Stimulated activated CD4-positive, alpha-beta T cell treated with anti-CD3 and anti-CD28 coated beads, Interleukin-12 subunit alpha, Interleukin-12 subunit beta, amount 100 ng/mL, for 4 hours (primary cell): ENCODE measurements around the gene SHISA6.
"Not testable (repeated sequence)": the region's sequence is repeated elsewhere in the genome, so short reads cannot be mapped to it uniquely, and the experiment has no call there.

Experiments
- DNase-seq: peaks from one replicate; pipeline ENCODE4 v3.0.0-alpha.2; 2020

The SHISA6 gene

DNA sequence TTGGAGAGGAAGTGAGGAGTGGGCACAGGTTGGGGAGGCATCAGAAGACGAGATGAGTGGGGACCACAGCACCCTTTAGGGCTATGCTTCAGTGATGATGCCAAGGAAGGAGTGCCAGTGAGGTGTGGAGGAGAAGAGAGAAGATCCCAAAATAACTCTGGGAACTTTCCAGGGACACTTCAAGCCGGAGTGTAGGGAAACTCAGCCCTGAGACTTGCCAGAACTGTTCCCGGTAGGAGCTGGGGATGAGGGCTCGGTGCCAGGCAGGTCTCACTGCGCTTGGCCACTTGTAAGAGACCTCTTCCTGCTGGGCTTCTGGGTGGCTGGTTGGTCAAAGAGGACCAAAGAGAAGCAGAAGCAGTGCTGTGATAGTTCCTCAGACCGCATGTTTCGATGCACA, 63.6 kb downstream of the SHISA6 start:
- DNase-seq: no peak

DNA sequence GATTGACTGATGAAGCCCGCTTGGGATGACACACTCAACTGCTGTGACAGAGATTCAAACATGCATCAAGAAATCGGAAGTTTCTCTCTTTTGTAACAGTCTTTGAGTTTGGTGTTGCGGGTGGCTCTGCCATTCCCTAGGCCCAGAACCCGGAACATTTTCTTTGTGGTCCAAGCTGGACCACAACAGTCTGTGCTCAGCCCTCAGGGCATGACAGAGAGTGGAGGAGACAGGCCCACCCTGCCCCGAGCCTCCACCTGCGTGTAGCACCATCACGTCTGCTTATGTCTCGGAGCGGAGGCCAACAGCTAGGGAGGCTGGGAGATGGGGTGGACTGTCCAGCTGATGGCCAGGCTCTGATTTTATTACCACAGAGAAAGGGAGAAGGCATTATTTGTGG, 64.5 kb downstream of the SHISA6 start:
- no peak for DNase-seq

DNA sequence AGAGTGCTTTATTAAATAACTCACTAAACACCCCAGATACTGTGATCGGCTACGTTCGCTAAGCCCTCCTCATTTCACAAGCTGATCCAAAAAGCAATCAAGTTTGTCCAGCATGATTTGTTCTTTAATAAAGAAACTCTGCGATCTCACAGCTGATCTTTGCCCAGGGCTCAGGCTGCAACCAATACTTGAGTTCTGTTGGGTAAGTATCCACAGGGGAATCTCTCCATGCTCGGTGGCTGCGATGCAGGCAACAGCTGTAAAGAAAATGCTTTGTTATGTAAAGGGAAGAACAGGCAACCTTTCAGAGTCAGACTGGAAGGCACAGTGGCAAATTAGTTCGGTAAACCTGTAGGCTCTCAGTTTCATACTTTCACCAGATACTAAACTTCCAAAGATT, 67.5 kb downstream of the SHISA6 start:
- DNase-seq: no peak

DNA sequence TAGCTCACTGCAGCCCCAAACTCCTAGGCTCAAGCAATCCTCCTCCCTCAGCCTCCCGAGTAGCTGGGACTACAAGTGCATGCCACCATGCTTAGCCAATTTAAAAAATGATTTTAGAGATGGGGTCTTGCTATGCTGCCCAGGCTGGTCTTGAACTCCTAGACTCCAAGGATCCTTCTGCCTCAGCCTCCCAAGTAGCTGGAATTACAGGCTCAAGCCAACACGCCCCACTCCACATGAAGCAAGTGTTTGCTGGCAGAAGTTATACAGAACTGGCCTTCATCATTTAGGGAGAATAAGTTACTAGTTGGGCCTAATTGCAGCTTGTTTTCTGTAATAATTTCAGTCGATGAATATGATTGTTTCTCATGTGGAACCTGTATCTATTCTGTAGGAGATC, 68.0 kb downstream of the SHISA6 start:
- DNase-seq: no peak

DNA sequence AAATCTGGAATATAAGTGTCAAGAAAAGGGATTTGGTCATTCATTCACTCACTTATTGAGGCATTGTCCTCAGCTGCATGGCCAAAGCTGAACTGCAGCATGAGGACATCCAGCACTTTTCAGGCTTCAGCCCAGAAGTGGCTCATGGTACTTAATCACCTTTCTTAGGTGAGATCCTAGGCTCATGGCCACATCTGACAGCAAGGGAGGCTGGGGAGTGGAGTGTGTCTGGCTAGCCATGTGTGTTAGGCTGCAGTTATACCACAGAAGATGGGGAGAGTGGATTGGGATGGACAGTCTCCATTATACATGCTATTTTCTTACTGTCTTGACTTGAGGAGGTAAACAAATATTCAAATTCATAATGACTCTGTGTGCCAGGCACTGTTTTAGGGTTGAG, 68.8 kb downstream of the SHISA6 start:
- DNase-seq: no peak

DNA sequence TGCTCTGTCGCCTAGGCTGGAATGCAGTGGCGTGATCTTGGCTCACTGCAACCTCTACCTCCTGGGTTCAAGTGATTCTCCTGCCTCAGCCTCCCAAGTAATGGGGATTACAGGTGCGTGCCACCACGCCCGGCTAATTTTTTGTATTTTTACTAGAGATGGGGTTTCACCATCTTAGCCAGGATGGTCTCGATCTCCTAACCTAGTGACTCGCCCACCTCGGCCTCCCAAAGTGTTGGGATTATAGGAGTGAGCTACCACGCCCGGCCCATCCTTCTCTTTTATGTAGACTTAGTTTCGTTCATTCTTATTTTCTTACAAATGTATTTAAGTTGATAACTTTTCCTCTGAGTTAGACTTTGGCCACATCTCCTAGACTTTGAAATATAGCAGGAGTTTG, 75.4 kb downstream of the SHISA6 start:
- not testable (repeated sequence) for DNase-seq

DNA sequence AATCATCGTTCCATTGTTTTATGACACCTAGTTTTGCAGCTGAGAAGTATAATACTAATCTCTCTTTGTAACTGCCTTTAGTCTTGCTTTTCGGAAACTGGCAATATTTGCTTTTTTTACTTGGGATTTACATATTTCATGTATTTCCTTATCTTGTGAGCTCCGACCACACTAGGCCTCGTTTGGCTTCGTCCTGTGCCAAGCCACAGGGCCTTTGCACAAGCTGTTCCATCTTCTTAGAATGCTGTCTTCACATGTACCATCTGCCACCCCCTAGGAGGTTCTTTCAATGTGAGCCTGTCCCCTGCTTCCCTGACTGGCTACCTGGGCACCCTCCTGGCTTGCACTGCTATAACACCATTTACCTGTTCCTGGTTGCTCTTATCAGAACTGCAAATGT, 77.2 kb downstream of the SHISA6 start:
- no peak for DNase-seq

DNA sequence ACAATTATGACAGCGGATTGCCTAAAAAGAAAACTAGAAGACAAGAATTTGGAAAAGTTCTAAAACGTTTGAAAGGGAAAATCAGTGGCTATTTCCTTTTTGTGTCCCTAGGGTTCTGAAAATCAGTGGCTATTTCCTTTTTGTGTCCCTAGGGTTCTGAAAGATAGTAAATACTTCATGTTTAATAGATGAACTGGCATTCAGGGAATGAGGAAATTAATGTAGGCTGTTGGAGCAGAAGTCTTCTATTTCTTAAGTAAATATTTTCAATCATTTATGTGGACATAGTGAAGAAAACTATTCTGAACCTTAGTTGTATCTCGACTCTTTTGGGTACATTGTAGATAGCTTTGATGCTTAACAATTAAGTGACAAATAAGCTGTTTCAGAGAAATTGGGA, 78.9 kb downstream of the SHISA6 start:
- no peak for DNase-seq

DNA sequence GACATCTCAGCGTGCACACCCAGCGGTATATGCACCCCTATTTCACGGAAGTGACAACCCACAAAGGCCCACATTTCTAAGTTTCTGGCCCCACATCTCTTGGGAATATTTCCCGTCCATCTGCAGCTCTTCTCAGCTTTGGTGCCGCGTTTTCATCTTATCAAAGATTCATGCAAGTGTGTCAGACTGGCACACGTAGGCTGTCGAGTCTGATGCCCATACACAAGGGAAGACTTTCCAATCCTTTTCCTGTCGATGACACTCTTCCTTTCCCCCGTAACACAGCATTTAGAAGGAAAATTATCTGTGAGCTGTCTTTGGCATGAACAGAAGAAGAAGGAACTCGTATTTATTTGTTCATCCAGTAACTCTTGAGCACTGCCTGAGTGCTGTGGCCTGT, 83.0 kb downstream of the SHISA6 start:
- no peak for DNase-seq

DNA sequence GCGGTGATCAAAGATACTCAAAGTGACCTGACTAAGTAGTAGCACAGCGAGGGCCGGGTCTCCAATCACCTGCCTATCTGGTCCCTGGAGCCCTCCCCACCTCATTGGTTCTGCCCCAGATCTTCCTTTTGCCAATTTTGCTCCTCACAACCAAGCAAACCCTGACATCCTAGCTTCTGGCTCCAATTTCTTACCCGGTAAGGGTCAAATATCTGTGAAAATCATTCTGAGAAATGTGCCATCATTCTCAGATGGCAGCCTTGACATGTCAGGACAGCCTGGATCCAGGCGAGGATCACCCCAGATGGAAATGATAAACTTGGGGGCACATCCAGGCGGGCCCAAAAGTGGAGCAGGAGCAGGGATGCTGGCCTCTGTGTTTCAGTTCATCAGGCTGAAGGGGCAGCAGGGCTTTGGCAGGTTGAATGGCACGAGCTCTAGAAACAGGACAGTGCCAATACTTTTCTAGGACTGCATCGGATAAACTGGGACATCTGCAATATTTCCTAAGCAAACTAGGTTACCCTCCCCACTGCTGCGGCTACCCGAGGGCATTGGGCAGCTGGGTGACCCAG, 83.9 kb downstream of the SHISA6 start:
- no peak for DNase-seq

DNA sequence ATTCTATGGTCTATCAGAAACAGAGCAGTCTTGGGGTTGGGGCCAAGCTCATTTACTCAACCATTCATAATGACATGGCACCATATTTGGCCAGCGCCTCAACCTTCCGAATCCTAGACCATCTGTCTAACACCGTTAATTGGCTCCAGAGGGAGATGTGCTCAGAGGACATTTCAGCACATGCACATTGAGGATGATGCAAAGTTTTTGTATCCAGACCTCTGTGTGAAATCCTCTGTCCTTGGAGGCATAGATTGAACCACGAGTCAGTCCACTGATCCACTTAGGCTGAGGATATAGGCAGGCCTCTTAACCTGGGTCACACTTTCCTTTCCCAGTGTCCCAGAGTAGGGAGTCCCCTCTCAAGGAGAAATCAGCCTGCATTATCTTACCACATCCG, 85.5 kb downstream of the SHISA6 start:
- DNase-seq: no peak

DNA sequence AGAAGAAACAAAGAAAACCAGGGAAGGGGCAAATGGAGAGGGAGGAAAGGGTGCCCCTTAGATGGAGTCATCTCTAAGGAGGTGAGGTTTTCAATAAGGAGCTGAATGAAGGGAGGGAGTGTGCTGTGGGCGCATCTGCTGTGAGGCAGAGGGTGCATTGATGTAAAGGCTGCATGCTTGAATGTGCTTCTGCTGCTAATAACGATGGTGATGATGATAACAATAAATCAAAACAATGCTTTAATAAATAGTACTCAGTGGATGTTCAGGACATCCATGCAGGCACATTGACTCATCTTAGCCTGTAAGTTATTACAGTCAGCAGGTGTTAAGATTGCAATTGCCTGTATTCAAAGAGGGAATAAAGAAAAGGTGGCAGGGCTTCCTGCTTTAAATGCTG, 87.8 kb downstream of the SHISA6 start:
- no peak for DNase-seq

DNA sequence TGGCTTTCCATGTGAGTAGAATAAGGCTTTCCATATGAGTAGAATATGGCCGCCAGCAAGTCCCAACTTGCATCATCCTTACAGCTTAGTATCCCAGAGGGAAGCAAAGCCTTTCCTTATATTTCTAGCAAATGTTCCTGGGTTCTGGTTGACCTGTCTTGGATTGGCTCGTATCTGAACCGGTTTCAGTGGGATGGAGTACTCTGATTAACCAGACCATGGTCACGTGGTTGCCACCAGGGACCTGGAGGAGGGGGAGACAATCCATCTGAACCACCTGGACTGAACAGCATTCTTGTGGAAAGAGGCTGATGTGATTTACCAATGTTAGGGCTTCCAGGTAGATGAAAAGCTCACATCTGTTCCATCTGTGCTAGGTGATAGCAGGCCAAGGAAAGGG, 89.0 kb downstream of the SHISA6 start:
- no peak for DNase-seq

DNA sequence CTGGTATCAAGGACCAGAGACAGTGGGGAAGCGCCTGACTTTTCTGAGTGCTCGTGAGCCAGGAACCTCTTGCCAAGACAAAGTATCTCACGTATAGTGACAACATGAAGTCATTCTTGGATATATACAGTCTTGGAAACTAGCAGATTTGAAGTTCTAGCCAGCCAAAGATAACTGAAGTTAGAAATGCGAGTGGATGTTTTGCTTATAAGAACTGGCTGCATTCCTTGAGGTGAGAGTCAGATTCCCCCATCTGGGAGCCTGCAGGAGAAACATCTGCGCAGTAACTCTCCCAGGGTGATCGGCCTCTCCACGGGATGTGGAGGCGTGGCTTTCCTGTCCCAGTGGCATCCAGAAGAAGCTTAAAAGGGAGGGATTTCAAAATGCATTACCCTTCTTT, 89.8 kb downstream of the SHISA6 start:
- no peak for DNase-seq

DNA sequence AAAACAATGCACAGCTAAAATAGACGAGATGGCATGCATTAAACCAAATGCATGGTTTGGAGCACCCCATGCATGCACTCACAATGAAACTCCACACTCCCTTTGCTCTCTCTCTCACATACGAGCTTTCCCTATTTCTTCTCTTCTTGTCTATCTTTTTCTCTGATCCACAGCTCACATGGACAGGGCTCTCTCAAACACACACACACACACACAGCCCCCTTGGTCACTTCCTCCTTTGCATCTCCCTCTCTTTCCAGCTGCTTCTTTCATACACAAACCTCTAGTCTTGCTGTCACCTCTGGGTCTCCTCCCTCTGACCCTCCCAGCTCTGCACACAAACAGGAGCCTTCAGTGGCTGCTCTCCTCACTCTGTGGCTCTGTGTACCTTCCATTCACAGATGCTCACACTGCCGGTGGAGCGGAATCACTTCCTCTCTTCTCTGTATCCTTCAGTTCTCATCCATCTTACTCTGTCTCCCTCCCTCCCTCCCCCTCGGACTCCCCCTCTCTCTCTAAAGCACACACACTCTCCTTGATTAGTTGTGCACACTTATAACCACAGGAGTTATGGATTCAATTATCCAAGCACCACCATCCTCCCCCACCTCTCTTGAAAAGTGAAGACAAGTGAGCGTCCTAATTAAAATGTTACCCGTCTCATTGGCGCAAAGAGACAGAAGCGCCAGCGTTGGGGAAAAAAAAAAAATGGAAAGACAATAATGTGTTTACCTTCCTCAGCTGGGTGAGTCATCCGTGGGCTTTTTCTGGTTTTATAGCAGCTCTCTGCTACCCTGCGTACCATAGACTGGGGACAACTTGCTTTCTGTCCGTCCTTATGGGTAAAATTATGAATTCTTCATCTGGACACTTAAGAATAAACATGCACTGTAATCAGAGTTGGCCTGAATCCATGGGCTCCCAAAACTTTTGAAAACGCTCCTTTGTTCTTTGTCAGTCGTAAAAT, 90.8 kb downstream of the SHISA6 start:
- no peak for DNase-seq

DNA sequence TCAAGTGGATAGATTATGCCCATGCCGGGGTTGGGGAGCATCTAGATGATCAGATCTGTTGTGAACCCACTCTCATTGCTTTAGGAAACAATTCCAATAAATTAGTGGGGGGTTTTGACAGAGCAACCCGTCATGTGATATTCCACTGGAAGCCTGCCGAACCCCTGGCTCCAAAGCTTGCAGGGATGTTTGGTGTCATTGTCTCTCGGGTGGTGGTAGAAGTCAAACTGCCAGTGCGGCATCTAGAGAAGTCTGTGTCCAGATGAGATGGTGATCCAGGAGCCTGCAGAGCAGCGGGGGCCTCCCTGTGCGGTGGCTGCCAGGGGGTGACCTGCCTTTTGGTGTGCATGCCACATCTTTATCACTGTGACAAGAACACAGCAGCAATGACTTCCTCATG, 91.7 kb downstream of the SHISA6 start:
- DNase-seq: no peak

DNA sequence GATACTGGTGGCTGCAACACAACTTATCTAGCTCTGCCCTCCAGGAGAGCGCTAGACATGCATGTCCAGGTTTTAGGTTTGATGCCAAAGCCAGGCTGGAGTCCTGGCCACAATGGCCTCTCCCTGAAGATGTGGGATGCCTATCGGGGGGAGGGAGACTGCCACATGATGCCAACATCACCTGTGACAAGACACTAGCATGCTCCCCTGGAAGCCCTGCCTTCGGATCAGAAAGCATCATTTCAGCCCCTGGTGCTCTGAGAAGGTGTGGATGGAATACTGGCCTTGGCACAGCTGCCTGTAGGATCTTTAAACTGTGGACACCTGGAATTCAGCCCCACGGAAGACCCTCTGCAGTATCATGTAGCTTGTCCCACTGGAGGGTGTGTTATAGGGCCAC, 93.5 kb downstream of the SHISA6 start:
- DNase-seq: no peak

DNA sequence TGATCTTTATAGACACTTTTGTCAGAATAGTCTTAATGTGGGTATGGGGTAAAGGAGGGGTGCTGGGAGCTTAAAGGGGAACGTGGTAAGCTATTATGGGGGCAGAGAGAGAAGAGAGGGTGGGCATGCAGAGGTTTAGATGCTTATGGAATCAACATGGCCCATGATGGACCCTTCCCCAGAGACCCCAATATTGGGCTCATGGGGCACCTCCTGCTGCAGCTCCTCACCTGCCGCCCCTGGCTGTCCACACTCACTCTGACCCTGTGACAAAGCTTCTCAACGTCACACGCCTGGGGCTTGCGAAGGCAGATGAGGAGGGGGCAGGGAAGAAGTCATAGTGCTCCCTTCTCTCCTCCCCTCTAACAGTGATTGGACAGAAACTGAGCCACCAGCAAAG, 95.3 kb downstream of the SHISA6 start:
- no peak for DNase-seq

DNA sequence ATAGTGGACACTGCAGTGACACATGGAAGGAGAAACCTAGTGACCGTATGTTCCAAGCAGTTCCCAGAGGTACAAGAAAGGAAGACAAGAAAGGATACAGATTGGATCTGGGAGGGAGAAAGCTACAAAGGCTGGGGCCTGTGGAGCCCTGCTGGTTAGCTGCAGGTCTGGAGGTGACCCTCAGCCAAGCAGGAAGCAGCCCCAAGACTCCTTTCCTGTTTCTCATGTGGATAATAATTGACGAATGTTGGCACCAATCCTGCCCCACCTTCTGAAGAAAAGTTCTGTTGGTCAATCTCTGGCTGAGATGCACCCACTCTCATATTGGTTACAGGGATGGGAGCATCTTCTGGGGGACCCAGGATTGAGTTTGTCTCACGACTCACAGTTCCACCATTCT, 99.8 kb downstream of the SHISA6 start:
- DNase-seq: no peak

DNA sequence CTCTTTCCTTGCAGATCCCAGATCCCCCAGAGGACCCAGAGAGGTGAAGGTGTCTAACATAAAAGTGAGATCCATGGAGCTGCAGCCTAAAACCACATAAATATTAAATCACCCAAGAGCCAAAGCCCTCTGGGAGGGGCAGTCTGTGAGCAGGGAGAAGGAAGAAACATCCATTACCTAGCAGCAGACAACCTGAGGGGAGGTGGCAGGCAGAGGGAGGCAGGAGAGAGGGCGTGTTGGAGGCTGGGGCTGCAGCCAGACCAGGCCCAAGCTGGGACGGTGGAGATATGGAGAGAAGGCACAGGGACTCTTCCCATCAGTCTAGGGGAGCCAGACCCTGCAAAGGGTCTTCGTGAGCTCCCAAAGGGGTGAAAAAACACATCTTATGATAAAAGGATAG, 101.1 kb downstream of the SHISA6 start:
- no peak for DNase-seq

DNA sequence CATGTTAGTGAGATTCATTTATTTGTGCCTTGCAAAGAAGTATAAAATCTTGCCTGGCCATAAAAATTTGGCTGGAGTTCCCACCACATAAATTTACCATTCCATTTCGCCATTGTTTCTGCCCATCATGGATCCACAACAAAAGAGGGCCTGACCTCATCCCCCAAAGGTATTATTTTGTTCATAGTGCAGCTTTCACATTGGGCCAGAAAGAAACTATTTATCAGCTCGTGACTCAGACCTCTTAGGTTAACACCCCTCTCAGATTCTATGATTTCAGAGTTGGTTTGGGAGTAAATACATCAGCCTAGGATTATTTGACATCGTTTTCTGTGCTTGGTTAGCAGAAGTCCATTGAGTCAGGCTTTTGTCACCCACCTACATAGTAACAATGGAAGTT, 108.1 kb downstream of the SHISA6 start:
- DNase-seq: no peak

DNA sequence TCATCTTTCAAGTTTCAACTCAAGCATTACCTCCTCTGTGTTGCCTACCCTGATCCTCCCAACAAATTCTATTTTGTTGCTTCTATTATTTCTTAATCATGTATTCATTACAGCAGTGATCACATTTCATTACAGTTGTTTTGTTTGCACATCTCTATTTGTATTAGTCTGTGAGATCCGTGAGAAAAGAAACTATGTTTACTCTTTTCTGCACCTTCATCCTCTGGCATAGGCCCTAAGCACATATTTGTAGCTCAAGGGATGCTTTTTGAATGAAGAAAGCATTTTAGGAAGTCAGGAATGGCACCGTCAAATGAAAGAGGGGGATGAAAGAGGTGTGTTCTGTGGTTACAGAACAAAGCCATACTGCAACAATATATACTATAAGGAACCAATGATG, 110.5 kb downstream of the SHISA6 start:
- DNase-seq: no peak

DNA sequence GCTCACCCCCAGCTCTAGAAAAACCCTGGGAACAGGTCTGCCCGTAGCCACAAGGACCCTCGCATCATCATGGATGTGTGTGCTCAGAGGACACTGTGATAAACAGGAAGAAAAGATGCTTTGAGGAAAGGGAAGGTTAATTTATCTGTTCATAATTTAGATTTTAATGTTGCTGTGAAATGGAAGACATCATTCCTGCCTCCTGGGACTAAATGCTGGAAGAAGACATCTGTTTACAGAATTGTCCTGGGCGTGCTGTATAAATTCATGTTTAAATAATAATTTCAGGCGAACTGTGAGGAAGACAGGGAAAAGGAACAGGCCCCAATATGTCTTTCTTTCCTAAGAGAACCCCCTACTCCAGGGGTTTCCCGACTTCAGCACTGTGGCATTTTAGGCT, 112.6 kb downstream of the SHISA6 start:
- no peak for DNase-seq

DNA sequence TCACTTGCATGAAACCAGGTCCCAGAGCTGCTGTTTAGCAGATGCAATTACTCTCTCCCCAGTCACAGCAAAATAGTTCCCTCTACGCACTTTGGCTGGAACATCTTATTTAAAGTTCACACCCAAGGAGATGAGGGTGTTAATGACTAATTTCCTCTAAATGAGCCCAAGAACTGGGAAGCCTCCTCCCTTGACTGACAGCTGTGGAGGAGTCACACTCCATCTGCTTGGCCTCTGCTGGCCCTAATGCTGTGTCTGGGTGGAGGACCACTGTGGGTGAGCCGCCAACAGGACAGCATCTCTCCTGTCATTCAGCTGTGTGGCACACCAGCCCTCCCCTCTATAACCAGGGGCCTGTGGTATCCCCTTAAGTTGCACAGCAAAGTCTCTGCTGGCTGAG, 115.4 kb downstream of the SHISA6 start:
- no peak for DNase-seq
